Keratinocyte (primary cell): ENCODE results near the gene FRS3. TPM values are rescaled to one million over a fixed set of nuclear protein-coding genes. Genes with fewer than 3 reads are reported as not detected.

Experiments used
- DNase-seq: peaks from one replicate; pipeline ENCODE4 v3.0.0-alpha.2; 2011; ENCODE audit warnings: low read depth, missing footprints, low spot score
- FAIRE-seq: peaks from 2 replicates; lab custom pipeline; 2011; peaks lifted over from hg19 to GRCh38; lab: Jason Lieb, UNC
- H2AFZ ChIP-seq: 2 replicates; pipeline ENCODE4 v1.6.0; 2012; ENCODE audit warnings: low read length, control low read depth, inconsistent platforms; ENCODE audit not compliant: control insufficient read depth
- H3K27ac ChIP-seq: 2 replicates; pipeline ENCODE4 v1.5.1; 2011; ENCODE audit warnings: low read length; ENCODE audit not compliant: control insufficient read depth, insufficient read depth
- H3K27me3 ChIP-seq: 3 replicates; pipeline ENCODE4 v1.6.0; 2011; ENCODE audit warnings: low read length; ENCODE audit not compliant: control insufficient read depth, insufficient read depth; ENCODE audit errors: extremely low read depth
- H3K36me3 ChIP-seq, 2 experiments: 2 replicates in 1 of 2; 3 replicates in 1 of 2; pipeline ENCODE4 v1.5.1; 2011; ENCODE audit warnings: low read length in 2 of 2, mild to moderate bottlenecking in 1 of 2; ENCODE audit not compliant: control insufficient read depth in 2 of 2, insufficient read depth in 2 of 2; ENCODE audit errors: extremely low read depth in 1 of 2
- H3K4me1 ChIP-seq: 3 replicates; pipeline ENCODE4 v1.5.1; 2011; ENCODE audit warnings: low read length; ENCODE audit not compliant: control insufficient read depth, insufficient read depth; ENCODE audit errors: extremely low read depth
- H3K4me2 ChIP-seq: 3 replicates; pipeline ENCODE4 v1.6.0; 2011; ENCODE audit warnings: low read depth, low read length; ENCODE audit not compliant: control insufficient read depth, insufficient read depth; ENCODE audit errors: extremely low read depth
- H3K4me3 ChIP-seq, 3 experiments: fragments of 200-600 bp in 1 of 3; sonication (generic) in 1 of 3; 2 replicates in 2 of 3; 3 replicates in 1 of 3; pipeline ENCODE4 v1.5.1; 2011 to 2016; ENCODE audit warnings: low read length in 3 of 3, mild to moderate bottlenecking in 3 of 3, control low read depth in 2 of 3, inconsistent platforms in 1 of 3, low read depth in 1 of 3, mixed read lengths in 1 of 3, mixed run types in 1 of 3, moderate library complexity in 1 of 3; ENCODE audit not compliant: control insufficient read depth in 2 of 3, insufficient read depth in 2 of 3; ENCODE audit errors: extremely low read depth in 1 of 3
- H3K79me2 ChIP-seq: 2 replicates; pipeline ENCODE4 v1.6.0; 2012; ENCODE audit warnings: low read length; ENCODE audit not compliant: control insufficient read depth, insufficient read depth
- H3K9ac ChIP-seq: 3 replicates; pipeline ENCODE4 v1.6.0; 2011; ENCODE audit warnings: low read length; ENCODE audit not compliant: control insufficient read depth, insufficient read depth; ENCODE audit errors: extremely low read depth
- H3K9me1 ChIP-seq: 3 replicates; pipeline ENCODE4 v1.6.0; 2011; ENCODE audit warnings: low read length; ENCODE audit not compliant: control insufficient read depth, insufficient read depth; ENCODE audit errors: extremely low read depth
- H3K9me3 ChIP-seq: 2 replicates; pipeline ENCODE4 v1.5.1; 2012; ENCODE audit warnings: low read depth, low read length; ENCODE audit not compliant: control insufficient read depth
- H4K20me1 ChIP-seq: 3 replicates; pipeline ENCODE4 v1.6.0; 2011; ENCODE audit warnings: low read length; ENCODE audit not compliant: control insufficient read depth, insufficient read depth; ENCODE audit errors: extremely low read depth
- CTCF ChIP-seq, 3 experiments: IDR thresholded peaks in 1 of 3; conservative IDR thresholded peaks in 1 of 3; optimal IDR thresholded peaks in 1 of 3; 2 replicates in 2 of 3; 3 replicates in 1 of 3; pipeline versions ENCODE3 to v1.5.1; 2011; ENCODE audit warnings: low read length in 3 of 3, mild to moderate bottlenecking in 3 of 3, moderate library complexity in 2 of 3, control low read depth in 1 of 3, inconsistent platforms in 1 of 3; ENCODE audit not compliant: insufficient read depth in 2 of 3; ENCODE audit errors: extremely low read depth in 1 of 3
- dilution Hi-C: fragments of 300-500 bp; cut with MboI; formaldehyde crosslinking; loops from one replicate; pipeline ENCODE4 v1.7.0; 2020; ENCODE audit warnings: low sequenced_read_pairs; ENCODE audit not compliant: extremely low pct_ligation_motif_present
- polyA plus RNA-seq, 5 experiments: library from polyadenylated mRNA; depleted of rRNA in 3 of 5; stranded (reverse) in 3 of 5; stranded (forward) in 1 of 5; unstranded in 1 of 5; fragments of >200 nt; gene quantifications; 1 replicate in 1 of 5; 2 replicates in 3 of 5; 3 replicates in 1 of 5; pipeline versions ENCODE4 v1.2.1 to v1.2.3, GENCODE V29; 2011 to 2012; ENCODE audit warnings: missing spikeins in 2 of 5, low read depth in 1 of 5, low replicate concordance in 1 of 5

Gene FRS3
- polyA plus RNA-seq, 1 donor (not counting 4 experiments of a cell fraction or from before 2014, with no cell fraction given), result 2.0 TPM

- dilution Hi-C loops, result no loop called here
- Histone ChIP-seq H3K36me3 (peaks cover 11 to 18% of the 10 kb centered on the region in 2 experiments), H2AFZ (peak overlapping the region; percentile 39), H3K4me1 (peaks cover 17% of the 10 kb centered on the region), H3K27ac (no peak overlapping the region), H4K20me1 (no peaks in the 10 kb centered on the region), H3K4me3 (peak overlapping the region; percentile 56 to 75 (median 71)), H3K4me2 (peak overlapping the region; percentile 90), H3K9me3 (no peaks in the 10 kb centered on the region), H3K79me2 (no peaks in the 10 kb centered on the region), H3K9me1 (no peaks in the 10 kb centered on the region), H3K9ac (peak overlapping the region; percentile 66), H3K27me3 (no peaks in the 10 kb centered on the region)
- DNase-seq (no peak), FAIRE-seq (no peak)
- no peak for TF ChIP-seq CTCF (optimal IDR thresholded peaks at IDR 0.05 in 1 of 3, IDR thresholded peaks at IDR 0.05 in 1 of 3, conservative IDR thresholded peaks at IDR 0.05 in 1 of 3; ENCODE audit: extremely low read depth in 1 of 3, insufficient read depth in 2 of 3, low read length in 3 of 3)
Observed at GRCh38 chr6:41779336-41779735, 364 bp downstream of the FRS3 start.

- no peak for FAIRE-seq
- Histone ChIP-seq H3K9me3 (no peaks in the 10 kb centered on the region), H3K36me3 (peaks cover 14 to 18% of the 10 kb centered on the region in 2 experiments), H4K20me1 (no peaks in the 10 kb centered on the region), H3K79me2 (no peaks in the 10 kb centered on the region), H3K9ac (peak overlapping the region; percentile 66), H3K4me2 (peak overlapping the region; percentile 90), H3K4me1 (peaks cover 15% of the 10 kb centered on the region), H3K9me1 (no peaks in the 10 kb centered on the region), H3K4me3 (peak overlapping the region; percentile 56 to 75 (median 71)), H3K27ac (no peak overlapping the region), H2AFZ (no peak overlapping the region), H3K27me3 (no peaks in the 10 kb centered on the region)
- DNase-seq, result no peak
- dilution Hi-C loops, result no loop called here
- TF ChIP-seq CTCF (optimal IDR thresholded peaks at IDR 0.05 in 1 of 3, IDR thresholded peaks at IDR 0.05 in 1 of 3, conservative IDR thresholded peaks at IDR 0.05 in 1 of 3; ENCODE audit: extremely low read depth in 1 of 3, insufficient read depth in 2 of 3, low read length in 3 of 3), result no peak
Observed at GRCh38 chr6:41778895-41779294, 805 bp downstream of the FRS3 start.
